Trophoblast cell (in vitro differentiated cells and primary cell): ENCODE data around the gene SHROOM3.

ENCODE experiments used
- DNase-seq, 2 donors: peaks; one replicate each; pipeline ENCODE4 v3.0.0-alpha.2; 2016
- H2AFZ ChIP-seq: 2 replicates; pipeline ENCODE4 v1.6.1; 2013; ENCODE audit warnings: low read length, moderate library complexity, mild to moderate bottlenecking; ENCODE audit not compliant: insufficient read depth, poor library complexity
- H2AK5ac ChIP-seq: 2 replicates; pipeline ENCODE4 v1.6.1; 2013; ENCODE audit warnings: mild to moderate bottlenecking, low read length
- H2BK120ac ChIP-seq: 2 replicates; pipeline ENCODE4 v1.6.1; 2013; ENCODE audit warnings: low read length, mild to moderate bottlenecking, moderate library complexity; ENCODE audit not compliant: insufficient read depth, poor library complexity
- H2BK12ac ChIP-seq: 2 replicates; pipeline ENCODE4 v1.6.1; 2013; ENCODE audit warnings: mild to moderate bottlenecking, low read length, moderate library complexity
- H2BK5ac ChIP-seq: 2 replicates; pipeline ENCODE4 v1.6.1; 2013; ENCODE audit warnings: low read length, low read depth, moderate library complexity, mild to moderate bottlenecking; ENCODE audit not compliant: poor library complexity
- H3K14ac ChIP-seq: 2 replicates; pipeline ENCODE4 v1.6.1; 2013; ENCODE audit warnings: mild to moderate bottlenecking, low read length
- H3K18ac ChIP-seq: 2 replicates; pipeline ENCODE4 v1.6.1; 2013; ENCODE audit warnings: mild to moderate bottlenecking, low read length
- H3K23ac ChIP-seq: 2 replicates; pipeline ENCODE4 v1.6.1; 2013; ENCODE audit warnings: low read length
- H3K27ac ChIP-seq: 2 replicates; pipeline ENCODE4 v1.5.1; 2013; ENCODE audit warnings: low read depth, mild to moderate bottlenecking, inconsistent platforms, low read length, moderate library complexity
- H3K27me3 ChIP-seq: 2 replicates; pipeline ENCODE4 v1.6.1; 2013; ENCODE audit warnings: inconsistent platforms, mild to moderate bottlenecking, low read length, moderate library complexity; ENCODE audit not compliant: insufficient read depth
- H3K36me3 ChIP-seq, 2 experiments: 1 replicate in 1 of 2; 2 replicates in 1 of 2; pipeline ENCODE4 v1.6.1; 2013; ENCODE audit warnings: low read length in 2 of 2, mild to moderate bottlenecking in 2 of 2, moderate library complexity in 1 of 2; ENCODE audit not compliant: insufficient read depth in 2 of 2, control insufficient read depth in 1 of 2
- H3K4ac ChIP-seq: 2 replicates; pipeline ENCODE4 v1.6.1; 2013; ENCODE audit warnings: low read depth, mild to moderate bottlenecking, low read length, moderate library complexity
- H3K4me1 ChIP-seq, 2 experiments: 1 replicate in 1 of 2; 2 replicates in 1 of 2; pipeline ENCODE4 v1.6.1; 2013; ENCODE audit warnings: low read length in 2 of 2, mild to moderate bottlenecking in 2 of 2, moderate library complexity in 1 of 2; ENCODE audit not compliant: insufficient read depth in 2 of 2, control insufficient read depth in 1 of 2
- H3K4me2 ChIP-seq: 2 replicates; pipeline ENCODE4 v1.6.1; 2013; ENCODE audit warnings: inconsistent platforms, mild to moderate bottlenecking, low read length, moderate library complexity
- H3K4me3 ChIP-seq: 2 replicates; pipeline ENCODE4 v1.5.1; 2013; ENCODE audit warnings: mild to moderate bottlenecking, low read depth, low read length, inconsistent platforms
- H3K79me1 ChIP-seq: one replicate; pipeline ENCODE4 v1.6.1; 2013; ENCODE audit warnings: low read length
- H3K79me2 ChIP-seq: 2 replicates; pipeline ENCODE4 v1.6.1; 2013; ENCODE audit warnings: low read length, mild to moderate bottlenecking; ENCODE audit not compliant: control insufficient read depth, insufficient read depth, poor library complexity
- H3K9ac ChIP-seq: 2 replicates; pipeline ENCODE4 v1.6.1; 2013; ENCODE audit warnings: mild to moderate bottlenecking, low read length
- H3K9me3 ChIP-seq: 2 replicates; pipeline ENCODE4 v1.6.1; 2013; ENCODE audit warnings: low read depth, mild to moderate bottlenecking, control low read depth, inconsistent platforms, low read length; ENCODE audit not compliant: insufficient read depth
- H4K12ac ChIP-seq: 2 replicates; pipeline ENCODE4 v1.6.1; 2013; ENCODE audit warnings: low read depth, mild to moderate bottlenecking, low read length, moderate library complexity
- H4K8ac ChIP-seq: 2 replicates; pipeline ENCODE4 v1.6.1; 2013; ENCODE audit warnings: low read depth, mild to moderate bottlenecking, low read length, moderate library complexity
- H4K91ac ChIP-seq: one replicate; pipeline ENCODE4 v1.6.1; 2013; ENCODE audit warnings: low read depth, mild to moderate bottlenecking, low read length, moderate library complexity
- WGBS: extraction: QIAGEN DNeasy Blood & Tissue Kit; methylation state at CpG from one replicate; pipeline ENCODE4 v1.1.7; 2013; ENCODE audit warnings: missing lambda C conversion rate; ENCODE audit not compliant: insufficient read length, insufficient coverage; ENCODE audit errors: extremely low coverage; 5-methylcytosine and 5-hydroxymethylcytosine counted together

Gene SHROOM3

GRCh38 chr4:76622717-76623116, 187.7 kb downstream of the SHROOM3 start:
- Histone ChIP-seq H4K12ac (no peak overlapping the region), H2BK120ac (no peak overlapping the region), H2AFZ (no peak overlapping the region), H3K14ac (no peak overlapping the region), H3K36me3 (no peaks in the 10 kb centered on the region), H3K27ac (peak overlapping the region; percentile 96), H3K27me3 (no peaks in the 10 kb centered on the region), H3K79me1 (peaks cover 16% of the 10 kb centered on the region), H4K8ac (no peak overlapping the region), H3K18ac (no peak overlapping the region), H3K4ac (no peak overlapping the region), H2BK5ac (no peak overlapping the region), H2AK5ac (no peak overlapping the region), H3K4me1 (peaks cover 2 to 23% of the 10 kb centered on the region in 2 experiments), H3K23ac (no peak overlapping the region), H2BK12ac (no peak overlapping the region), H3K4me2 (no peak overlapping the region), H3K9me3 (no peaks in the 10 kb centered on the region), H4K91ac (no peak overlapping the region), H3K79me2 (no peaks in the 10 kb centered on the region), H3K4me3 (no peak overlapping the region), H3K9ac (no peak overlapping the region)
- no peak for DNase-seq
- no CpG with 5 or more reads among the region's 1 CpG for WGBS

GRCh38 chr4:76623217-76624045, 188.4 kb downstream of the SHROOM3 start:
- no peak overlapping the region for H3K18ac ChIP-seq
- H4K12ac ChIP-seq = no peak overlapping the region
- H3K23ac ChIP-seq = no peak overlapping the region
- H3K14ac ChIP-seq = no peak overlapping the region
- no peak overlapping the region for H2AK5ac ChIP-seq
- H3K9ac ChIP-seq = no peak overlapping the region
- no peaks in the 10 kb centered on the region for H3K79me2 ChIP-seq
- H2BK12ac ChIP-seq = no peak overlapping the region
- H3K27ac ChIP-seq = peak overlapping the region; percentile 99
- peak overlapping the region; percentile 90 for H2BK120ac ChIP-seq
- peaks cover 2 to 23% of the 10 kb centered on the region in 2 experiments for H3K4me1 ChIP-seq
- peak; percentile 42 to 82 for DNase-seq
- no peak overlapping the region for H3K4me3 ChIP-seq
- no CpG with 5 or more reads among the region's 4 CpGs for WGBS
- no peaks in the 10 kb centered on the region for H3K27me3 ChIP-seq
- no peak overlapping the region for H3K4ac ChIP-seq
- peak overlapping the region; percentile 69 for H4K8ac ChIP-seq
- peak overlapping the region; percentile 91 for H2BK5ac ChIP-seq
- peak overlapping the region; percentile 26 for H3K4me2 ChIP-seq
- no peak overlapping the region for H2AFZ ChIP-seq
- no peaks in the 10 kb centered on the region for H3K9me3 ChIP-seq
- H4K91ac ChIP-seq = peak overlapping the region; percentile 83
- peaks cover 16% of the 10 kb centered on the region for H3K79me1 ChIP-seq
- no peaks in the 10 kb centered on the region for H3K36me3 ChIP-seq

DNA sequence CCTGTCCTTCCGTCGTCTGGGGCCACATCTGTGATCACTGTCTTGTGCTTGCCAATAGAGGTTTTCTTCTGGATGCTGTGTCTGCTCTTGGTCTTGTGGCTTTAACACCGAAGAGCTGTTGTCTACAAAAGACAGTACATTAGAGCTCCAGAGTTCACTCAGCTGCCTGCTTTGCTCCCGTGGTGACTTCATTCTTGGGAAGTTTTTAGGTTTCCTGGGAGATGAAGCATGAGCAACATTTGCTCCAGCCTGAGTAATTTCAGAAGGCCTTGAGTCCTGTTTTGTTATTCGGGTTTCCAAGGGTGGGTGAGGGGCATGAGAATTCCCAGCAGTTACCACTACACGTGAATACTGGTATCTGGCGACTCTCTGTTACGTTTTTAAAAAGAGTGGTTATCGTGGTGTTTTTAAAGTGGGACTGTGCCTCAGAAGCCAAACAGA, 189.2 kb downstream of the SHROOM3 start:
- WGBS = no CpG with 5 or more reads among the region's 9 CpGs

DNA sequence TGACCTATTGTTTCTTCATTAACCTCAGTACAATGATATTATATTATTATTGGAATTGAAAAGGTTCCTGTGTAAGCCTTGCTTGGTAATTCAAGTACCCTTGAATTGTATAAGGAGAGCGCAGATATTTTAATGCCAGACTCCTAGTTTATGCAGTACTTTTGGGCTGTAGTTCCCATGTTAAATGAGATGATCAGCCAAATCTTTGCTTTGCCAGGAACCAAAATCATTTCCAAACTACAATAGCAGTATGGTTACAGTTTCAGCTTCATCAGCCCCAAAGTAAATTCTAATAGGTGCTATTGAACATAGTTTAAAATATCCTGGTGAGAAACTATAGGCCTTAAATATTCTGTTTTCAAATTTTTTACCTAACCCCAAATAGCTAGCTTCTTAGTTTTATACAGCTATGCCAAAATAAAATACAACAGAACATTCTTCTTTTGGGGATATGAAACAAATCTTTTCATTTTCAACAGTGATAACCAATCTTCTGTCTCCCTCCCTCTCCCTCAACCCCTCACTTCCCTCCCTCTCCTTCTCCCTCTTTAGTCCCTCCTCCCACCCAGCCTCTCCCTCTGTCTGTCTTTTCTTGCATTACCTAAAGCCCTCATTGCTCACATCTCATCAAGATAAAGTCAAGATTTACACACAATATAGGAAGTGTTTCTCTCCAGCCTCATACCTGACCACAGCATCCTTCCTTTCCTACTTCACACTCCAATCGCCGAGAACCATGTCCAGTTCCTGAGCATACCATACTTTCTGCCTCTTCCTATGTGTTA, 190.1 kb downstream of the SHROOM3 start:
- Histone ChIP-seq H3K27ac (peak overlapping the region; percentile 89), H2BK5ac (peak overlapping the region; percentile 67), H2AK5ac (peak overlapping the region; percentile 92), H3K9me3 (no peaks in the 10 kb centered on the region), H2AFZ (no peak overlapping the region), H3K14ac (peak overlapping the region; percentile 73), H2BK120ac (peak overlapping the region; percentile 39), H2BK12ac (peak overlapping the region; percentile 93), H4K12ac (no peak overlapping the region), H3K79me1 (peaks cover 16% of the 10 kb centered on the region), H4K91ac (peak overlapping the region; percentile 59), H3K4me2 (no peak overlapping the region), H4K8ac (no peak overlapping the region), H3K23ac (no peak overlapping the region), H3K18ac (no peak overlapping the region), H3K27me3 (no peaks in the 10 kb centered on the region), H3K4me1 (peaks cover 4 to 23% of the 10 kb centered on the region in 2 experiments), H3K4ac (no peak overlapping the region), H3K4me3 (no peak overlapping the region), H3K79me2 (no peaks in the 10 kb centered on the region), H3K9ac (no peak overlapping the region), H3K36me3 (peaks cover 0 to 2% of the 10 kb centered on the region in 2 experiments)
- no CpG with 5 or more reads among the region's 3 CpGs for WGBS
- peak; percentile 66 to 75 for DNase-seq

More for the DNA sequence above, 189.2 kb downstream of the SHROOM3 start:
- peaks cover 0 to 2% of the 10 kb centered on the region in 2 experiments for H3K36me3 ChIP-seq
- no peaks in the 10 kb centered on the region for H3K9me3 ChIP-seq
- H2BK12ac ChIP-seq = no peak overlapping the region
- H2AK5ac ChIP-seq = no peak overlapping the region
- no peak overlapping the region for H4K8ac ChIP-seq
- H4K91ac ChIP-seq = peak overlapping the region; percentile 88
- H4K12ac ChIP-seq = no peak overlapping the region
- no peak overlapping the region for H2AFZ ChIP-seq
- peak overlapping the region; percentile 95 for H2BK120ac ChIP-seq
- H3K9ac ChIP-seq = no peak overlapping the region
- H3K79me2 ChIP-seq = no peaks in the 10 kb centered on the region
- peak overlapping the region; percentile 89 for H2BK5ac ChIP-seq
- H3K4me1 ChIP-seq = peaks cover 2 to 23% of the 10 kb centered on the region in 2 experiments
- DNase-seq = peak; percentile 93 to 98
- H3K4me2 ChIP-seq = peak overlapping the region; percentile 42
- no peaks in the 10 kb centered on the region for H3K27me3 ChIP-seq
- no peak overlapping the region for H3K14ac ChIP-seq
- no peak overlapping the region for H3K4ac ChIP-seq
- no peak overlapping the region for H3K4me3 ChIP-seq
- H3K23ac ChIP-seq = no peak overlapping the region
- H3K27ac ChIP-seq = peak overlapping the region; percentile 99
- H3K18ac ChIP-seq = no peak overlapping the region
- H3K79me1 ChIP-seq = peaks cover 16% of the 10 kb centered on the region
